ENCODE data around the gene GSPT2.
"Not testable (repeated sequence)": the region's sequence is repeated elsewhere in the genome, so short reads cannot be mapped to it uniquely, and the experiment has no call there.

GSPT2 gene

DNA sequence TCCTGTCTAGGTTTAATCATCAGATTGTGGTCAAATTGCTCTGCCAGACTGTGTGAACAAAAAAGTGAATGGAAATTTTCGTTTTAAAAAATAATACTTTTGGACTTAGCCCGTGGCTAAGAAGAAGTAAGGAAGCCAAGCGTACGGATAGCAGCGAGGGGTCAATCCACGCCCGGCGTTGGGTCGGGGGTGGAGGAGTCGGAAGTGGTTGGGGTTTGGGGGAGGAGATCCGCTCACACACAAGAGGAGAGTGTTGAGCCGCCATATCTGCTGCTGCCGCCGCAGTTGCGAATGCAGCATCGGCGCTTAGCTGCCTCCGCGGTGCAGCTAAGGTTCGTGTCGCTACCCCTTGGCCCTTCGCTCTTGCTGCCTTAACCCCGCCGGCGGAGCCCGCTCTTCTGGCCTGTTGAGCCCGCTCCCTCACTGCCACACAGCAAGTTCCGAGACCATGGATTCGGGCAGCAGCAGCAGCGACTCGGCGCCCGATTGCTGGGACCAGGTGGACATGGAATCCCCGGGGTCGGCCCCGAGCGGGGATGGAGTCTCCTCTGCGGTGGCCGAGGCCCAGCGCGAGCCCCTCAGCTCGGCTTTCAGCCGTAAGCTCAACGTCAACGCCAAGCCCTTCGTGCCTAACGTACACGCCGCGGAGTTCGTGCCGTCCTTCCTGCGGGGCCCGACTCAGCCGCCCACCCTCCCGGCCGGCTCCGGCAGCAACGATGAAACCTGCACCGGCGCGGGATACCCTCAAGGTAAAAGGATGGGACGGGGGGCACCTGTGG is at the start of gene GSPT2:
TSS of gene GSPT2 (plus strand) at position 264 of the 779 bp plus-strand sequence. CDS start at position 449, 185 bp downstream.
- DNase-seq: peak; percentile 75

DNA sequence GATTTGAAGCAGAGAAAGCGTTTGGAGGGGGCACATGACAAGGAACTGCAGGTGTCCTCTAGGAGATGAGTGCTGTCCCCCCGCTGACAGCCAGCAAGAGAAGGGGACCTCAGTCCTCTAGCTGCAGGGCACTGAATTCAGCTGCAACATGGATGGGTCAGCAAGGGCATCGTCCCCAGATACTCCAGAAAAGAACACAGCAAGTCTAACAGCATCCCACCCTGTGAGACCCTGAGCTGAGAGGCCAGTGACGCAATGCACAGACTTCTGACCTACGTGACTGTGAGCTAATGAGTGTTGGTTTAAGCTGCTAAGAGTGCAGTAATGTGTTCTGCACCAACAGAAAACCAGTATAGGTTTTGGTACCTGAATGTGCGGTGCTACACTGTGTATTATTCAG is 49.0 kb upstream of the GSPT2 start:
- no peak for DNase-seq

- no peak for DNase-seq
Measured at GRCh38 chrX:51697397-51697796, 45.8 kb upstream of the GSPT2 start.

DNA sequence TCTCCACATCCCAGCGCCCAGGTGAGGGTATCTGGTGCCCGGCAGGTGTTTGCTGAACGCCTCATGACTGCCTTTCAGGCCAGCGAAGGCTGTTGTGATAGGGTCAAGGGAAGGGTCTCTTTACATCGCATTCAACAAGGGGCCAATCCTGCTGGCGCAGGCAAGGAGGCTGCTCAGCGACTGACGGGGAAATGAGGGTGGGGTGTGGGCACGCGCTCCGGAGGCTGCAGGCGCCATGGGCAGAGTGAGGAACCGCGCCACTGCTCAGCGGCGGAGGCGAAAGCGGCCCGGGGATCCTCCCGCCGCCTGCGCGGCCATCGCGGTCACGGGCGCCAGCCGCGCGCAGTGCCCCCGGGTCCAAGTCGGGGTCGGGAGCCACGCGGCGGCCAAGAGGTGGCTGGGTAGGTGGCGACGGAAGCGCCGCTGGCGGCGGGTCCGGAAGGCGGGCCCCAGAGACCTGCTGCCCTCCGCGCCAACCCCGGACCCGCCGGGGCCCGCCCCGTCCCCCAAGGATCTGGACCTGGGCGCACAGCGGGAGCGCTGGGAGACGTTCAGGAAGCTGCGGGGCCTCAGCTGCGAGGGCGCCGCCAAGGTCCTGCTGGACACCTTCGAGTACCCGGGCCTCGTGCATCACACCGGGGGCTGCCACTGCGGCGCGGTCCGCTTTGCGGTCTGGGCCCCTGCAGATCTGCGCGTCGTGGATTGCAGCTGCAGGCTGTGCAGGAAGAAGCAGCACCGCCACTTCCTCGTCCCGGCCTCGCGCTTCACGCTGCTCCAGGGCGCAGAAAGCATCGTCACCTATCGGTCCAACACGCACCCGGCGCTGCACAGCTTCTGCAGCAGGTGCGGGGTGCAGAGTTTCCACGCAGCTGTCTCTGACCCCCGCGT is 32.7 kb upstream of the GSPT2 start, which contains the start of gene CENPVL1:
TSS of gene CENPVL1 (plus strand) at position 236 of the 888 bp plus-strand sequence. CDS start at position 236, 0 bp downstream.
- DNase-seq: not testable (repeated sequence)

DNA sequence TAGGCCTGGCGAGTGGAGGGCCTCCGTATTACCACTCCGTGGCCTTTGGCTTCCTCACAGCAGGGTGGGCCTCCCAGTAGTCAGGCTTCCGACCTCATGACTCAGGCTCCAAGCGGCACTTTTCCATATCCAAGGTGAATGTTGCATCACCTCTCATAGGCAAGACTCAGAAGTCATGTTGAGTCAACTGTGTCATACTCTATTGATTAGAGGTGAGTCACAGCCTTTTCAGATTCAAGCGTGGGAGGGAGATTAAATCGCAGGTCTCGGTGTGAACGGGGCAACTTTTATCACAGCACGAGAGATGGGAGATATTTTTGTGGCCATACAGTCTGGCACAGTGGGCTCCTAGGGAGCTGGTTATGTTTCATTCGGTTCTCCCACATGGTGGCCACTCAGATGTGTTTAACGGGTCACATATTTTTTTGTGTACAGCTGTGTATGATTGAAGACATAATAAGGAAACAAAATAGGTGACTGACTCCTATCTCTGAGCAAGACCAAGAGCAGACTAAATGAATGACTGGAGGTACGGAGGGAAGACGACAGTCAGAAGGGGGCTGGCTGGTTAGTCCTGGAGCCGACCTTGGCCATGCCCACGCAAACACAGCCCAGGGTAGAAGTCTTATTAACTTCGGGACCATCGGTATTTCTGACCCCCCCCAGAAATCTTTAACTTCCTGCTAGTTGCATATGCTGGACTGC is 30.1 kb upstream of the GSPT2 start:
- DNase-seq: not testable (repeated sequence)

DNA sequence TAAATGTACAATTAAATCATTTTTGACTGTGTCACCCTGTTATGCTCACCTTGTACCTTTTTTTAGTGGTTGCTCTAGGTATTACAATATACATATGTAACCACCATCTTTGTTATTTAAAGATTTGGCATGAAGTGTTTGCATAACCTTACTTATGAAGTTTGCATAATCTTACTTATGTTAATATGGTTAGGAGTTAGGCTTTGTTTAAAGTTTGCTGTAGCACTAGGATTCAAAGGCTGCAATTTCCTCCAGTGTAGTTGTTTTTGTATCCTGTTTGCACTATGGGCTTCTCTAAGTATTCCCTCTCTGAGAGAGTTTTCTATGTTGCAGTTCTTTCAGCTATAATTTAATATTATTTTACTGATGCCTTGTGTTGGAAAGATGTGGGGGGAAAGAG is 15.0 kb upstream of the GSPT2 start:
- no peak for DNase-seq

- DNase-seq: no peak
Measured at GRCh38 chrX:51737091-51737490, 6.2 kb upstream of the GSPT2 start.

GRCh38 chrX:51742586-51742985 is 656 bp upstream of the GSPT2 start:
- no peak for DNase-seq

GRCh38 chrX:51747671-51748070 is 4.4 kb downstream of the GSPT2 start:
- no peak for DNase-seq

DNA sequence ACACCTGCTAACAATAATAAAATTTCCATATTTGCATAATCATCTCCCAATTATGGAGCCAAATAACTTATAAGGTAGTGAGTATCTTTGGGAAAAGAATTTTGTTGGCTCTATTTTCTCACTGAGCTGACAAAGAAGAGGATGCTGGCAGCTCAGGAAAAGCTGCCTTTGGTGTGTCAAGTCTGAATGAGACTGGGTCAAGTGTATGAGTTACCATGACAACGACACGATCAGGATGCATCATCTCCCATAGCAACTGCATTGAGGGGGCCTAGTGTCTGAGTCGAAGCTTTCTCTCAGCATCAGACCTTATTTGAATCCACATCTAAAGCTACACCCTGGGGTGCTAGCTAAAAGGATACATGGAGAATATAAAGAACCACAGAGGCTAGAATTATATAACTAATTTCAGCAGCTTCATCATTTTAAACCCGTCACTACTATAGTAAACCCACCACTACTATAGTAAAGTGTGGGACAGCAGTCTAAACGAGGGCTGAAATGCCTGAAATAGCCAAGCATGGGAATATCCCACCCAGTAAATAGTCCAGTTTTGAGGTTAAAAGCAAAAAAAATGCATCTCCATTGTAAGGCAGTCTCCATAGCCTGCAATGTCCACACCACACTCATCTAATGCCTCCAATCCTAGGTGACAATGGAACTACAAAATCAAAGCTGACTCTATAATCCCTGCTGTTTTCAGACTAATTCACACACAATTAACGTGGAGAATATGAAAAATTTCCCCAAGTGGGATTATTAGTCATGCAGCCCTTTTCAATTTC is 16.0 kb downstream of the GSPT2 start:
- DNase-seq: no peak

GRCh38 chrX:51760657-51761056 is 17.4 kb downstream of the GSPT2 start:
- no peak for DNase-seq

DNA sequence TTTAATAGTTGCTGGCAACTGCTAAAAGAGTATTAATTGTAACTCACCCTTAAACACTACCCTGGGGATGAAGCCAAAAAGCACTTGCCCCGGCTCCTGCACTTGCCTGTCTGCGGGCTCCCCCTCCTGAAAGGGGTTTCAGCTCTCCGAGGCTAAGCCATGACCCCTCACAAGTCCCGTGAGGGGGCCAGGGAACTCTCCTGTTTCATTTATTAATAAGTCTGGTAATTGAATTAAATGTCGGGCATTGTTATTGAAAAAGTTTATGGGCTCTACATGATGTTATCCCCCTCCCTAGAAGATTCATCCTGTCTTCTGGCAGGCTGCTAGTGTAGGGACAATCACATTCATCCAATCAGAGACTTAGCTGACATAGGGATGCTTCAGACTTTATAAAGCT is 23.3 kb downstream of the GSPT2 start:
- DNase-seq: no peak

DNA sequence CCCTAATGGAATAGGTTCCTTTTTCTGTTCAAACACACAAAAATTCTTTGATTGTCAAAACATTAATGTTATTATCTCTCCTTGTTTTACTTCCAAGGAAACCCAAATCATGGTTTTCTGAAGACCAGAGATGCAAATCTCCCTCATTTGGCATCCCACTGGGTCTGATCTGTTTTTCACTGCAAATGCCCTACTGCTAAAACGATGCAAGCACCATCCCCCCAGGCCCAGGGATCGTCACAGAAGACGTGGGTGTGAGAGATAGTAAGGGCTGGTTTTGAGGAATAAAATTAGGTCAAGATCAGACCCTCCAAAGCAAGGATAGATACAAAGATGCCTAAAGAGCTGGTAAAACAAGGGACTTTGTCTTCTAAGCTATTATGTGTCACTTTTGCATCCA is 33.6 kb downstream of the GSPT2 start:
- no peak for DNase-seq

DNA sequence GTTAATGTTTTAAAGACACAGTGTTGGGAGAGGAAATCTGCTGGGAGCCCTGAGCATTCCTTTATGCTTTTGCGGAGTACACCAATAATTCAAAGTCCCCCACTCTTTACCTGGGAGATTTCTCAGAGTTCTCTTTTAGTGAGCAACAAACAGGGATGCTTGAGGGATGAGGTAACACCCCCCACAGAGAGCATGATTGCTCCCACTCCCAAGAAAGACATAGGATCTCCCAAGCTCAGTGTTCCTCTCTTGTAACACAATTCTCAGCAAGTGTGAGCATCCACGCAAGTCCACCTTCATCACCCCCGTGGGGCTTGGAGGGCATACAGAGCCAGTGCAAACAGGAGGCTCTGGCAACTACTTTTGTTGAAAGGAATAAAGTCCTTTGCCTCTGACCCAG is 36.1 kb downstream of the GSPT2 start:
- no peak for DNase-seq

DNA sequence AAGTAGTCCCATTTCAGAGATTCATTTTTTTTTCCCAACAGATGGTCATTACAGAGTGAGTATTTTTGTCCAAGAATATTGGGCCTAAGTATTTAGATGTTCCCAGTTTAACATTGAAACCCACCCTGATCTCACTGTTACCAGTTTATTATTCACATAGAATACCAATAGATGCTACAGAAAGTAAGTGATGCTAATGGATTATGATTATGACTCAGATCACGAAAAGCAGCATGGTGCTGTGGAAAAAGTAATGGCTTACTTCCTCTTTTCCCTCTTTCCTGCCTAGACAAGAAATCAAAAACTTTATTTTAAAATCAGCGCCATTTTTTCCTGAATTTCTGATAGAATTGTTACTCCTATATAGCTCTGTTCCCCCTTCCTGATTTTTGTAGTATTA is 51.9 kb downstream of the GSPT2 start:
- DNase-seq: no peak
